Cardiac fibroblast (primary cell): ENCODE measurements around the gene RPL41.

Experiments
- DNase-seq, 2 donors: peaks; one replicate each; pipeline versions ENCODE4 v3.0.0 to v3.0.0-alpha.2; 2010; ENCODE audit warnings: low read depth in 2 of 2
- H3K4me3 ChIP-seq, 2 donors: replicated peaks in 1 of 2; 1 replicate in 1 of 2; 2 replicates in 1 of 2; pipeline ENCODE4 v1.5.1; 2011; ENCODE audit warnings: low read depth in 2 of 2, low read length in 2 of 2, mild to moderate bottlenecking in 2 of 2, moderate library complexity in 1 of 2
- CTCF ChIP-seq: IDR thresholded peaks from one replicate; pipeline ENCODE4 v1.5.1; 2011; ENCODE audit warnings: low read depth, mild to moderate bottlenecking, low read length, inconsistent platforms

RPL41 gene

GRCh38 chr12:56102683-56103065 lies 13.8 kb upstream of the RPL41 start:
- no peak overlapping the region for H3K4me3 ChIP-seq
- TF ChIP-seq CTCF: no peak
- no peak for DNase-seq

DNA sequence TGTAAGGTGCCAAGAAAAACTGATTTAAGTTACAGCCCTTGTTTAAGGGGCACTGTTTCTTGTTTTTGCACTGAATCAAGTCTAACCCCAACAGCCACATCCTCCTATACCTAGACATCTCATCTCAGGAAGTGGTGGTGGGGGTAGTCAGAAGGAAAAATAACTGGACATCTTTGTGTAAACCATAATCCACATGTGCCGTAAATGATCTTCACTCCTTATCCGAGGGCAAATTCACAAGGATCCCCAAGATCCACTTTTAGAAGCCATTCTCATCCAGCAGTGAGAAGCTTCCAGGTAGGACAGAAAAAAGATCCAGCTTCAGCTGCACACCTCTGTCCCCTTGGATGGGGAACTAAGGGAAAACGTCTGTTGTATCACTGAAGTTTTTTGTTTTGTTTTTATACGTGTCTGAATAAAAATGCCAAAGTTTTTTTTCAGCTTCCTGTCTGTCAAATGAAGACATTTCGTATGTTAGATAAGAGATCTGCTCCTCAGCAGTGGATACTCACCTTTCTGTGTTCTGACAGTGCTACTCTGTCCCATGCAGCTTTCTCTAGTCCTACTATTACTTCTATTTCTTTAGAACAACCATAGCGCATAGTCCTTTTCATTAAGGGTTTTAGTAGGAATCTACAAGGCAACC lies 13.2 kb upstream of the RPL41 start:
- no peak for DNase-seq
- TF ChIP-seq CTCF: no peak
- H3K4me3 ChIP-seq: peak overlapping the region in 1 of 2 donors; percentile 94

DNA sequence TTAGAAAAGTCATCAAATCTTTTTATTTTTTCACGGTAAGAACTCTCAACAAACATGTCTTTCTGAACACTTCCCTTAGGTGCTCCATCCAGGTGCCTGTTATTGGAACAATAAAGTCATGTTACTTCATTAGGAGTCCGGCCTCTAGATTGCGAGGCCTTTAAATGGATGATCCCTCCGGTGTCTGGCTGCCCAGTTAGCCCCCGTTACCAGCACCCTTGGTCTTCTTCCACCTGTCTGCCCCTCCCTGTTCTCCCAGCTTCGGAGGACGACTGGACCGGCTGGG lies 12.7 kb upstream of the RPL41 start:
- peak overlapping the region; percentile 93 to 94 for H3K4me3 ChIP-seq
- no peak for TF ChIP-seq CTCF
- DNase-seq: no peak

DNA sequence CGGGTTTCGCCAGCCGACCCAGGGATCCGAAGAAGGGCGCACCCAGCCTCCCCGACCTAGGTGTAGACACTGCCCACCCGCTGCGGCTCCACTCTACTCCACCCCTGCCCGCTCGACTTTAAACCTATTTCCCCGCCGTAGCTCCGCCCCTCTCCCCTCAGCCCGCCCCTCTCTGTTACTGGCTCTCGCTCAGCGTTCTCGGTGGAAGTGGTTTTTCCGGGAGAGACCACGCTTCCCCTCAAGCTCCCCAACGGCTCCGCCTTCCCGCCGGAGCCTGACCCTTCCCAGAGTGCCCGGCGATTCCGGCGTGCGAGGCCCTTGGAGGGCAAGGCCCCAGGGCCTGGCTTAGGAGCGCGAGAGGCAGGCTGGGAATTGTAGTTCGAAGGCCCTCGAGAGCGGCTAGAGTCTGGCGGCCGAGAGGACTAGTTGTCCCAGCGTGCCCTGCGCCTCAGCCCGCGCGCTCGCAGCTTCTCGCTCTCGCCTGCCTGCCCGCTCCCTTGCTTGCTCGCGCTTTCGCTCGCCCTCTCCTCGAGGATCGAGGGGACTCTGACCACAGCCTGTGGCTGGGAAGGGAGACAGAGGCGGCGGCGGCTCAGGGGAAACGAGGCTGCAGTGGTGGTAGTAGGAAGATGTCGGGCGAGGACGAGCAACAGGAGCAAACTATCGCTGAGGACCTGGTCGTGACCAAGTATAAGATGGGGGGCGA lies 12.2 kb upstream of the RPL41 start, which contains the start of gene PA2G4:
TSS of gene PA2G4 (plus strand) at position 451 of the 706 bp plus-strand sequence. CDS start at position 630, 179 bp downstream.
- H3K4me3 ChIP-seq: peak within 1 kb of the TSS; percentile 93 to 94
- DNase-seq: peak; percentile 98 to 99
- no peak for TF ChIP-seq CTCF

- H3K4me3 ChIP-seq: peak overlapping the region; percentile 93 to 94
- no peak for TF ChIP-seq CTCF
- peak in 1 of 2 donors; percentile 29 for DNase-seq
These were observed 11.4 kb upstream of the RPL41 start for GRCh38 chr12:56104815-56105608.

DNA sequence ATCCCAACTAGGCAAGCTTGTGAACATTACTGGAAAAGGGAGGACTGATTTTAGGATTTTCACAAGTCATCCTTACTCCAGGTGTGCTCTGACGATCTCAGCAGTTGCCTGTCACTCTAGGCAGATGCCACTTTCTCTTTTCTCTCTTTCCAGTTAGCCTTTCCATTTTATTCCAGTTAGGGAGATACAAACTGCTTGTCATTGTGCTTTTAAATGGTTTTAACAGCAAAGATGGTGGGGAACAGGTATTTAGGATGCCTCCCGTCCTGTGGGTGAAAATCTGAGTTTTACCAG lies 10.9 kb upstream of the RPL41 start:
- DNase-seq: no peak
- peak overlapping the region; percentile 93 to 94 for H3K4me3 ChIP-seq
- TF ChIP-seq CTCF: no peak
